ENCODE results near the gene PTPRD. TPM values are rescaled to one million over a fixed set of nuclear protein-coding genes. Genes with fewer than 3 reads are reported as not detected.

PTPRD gene
- polyA plus RNA-seq, 1 experiment = 0.39 TPM

DNA sequence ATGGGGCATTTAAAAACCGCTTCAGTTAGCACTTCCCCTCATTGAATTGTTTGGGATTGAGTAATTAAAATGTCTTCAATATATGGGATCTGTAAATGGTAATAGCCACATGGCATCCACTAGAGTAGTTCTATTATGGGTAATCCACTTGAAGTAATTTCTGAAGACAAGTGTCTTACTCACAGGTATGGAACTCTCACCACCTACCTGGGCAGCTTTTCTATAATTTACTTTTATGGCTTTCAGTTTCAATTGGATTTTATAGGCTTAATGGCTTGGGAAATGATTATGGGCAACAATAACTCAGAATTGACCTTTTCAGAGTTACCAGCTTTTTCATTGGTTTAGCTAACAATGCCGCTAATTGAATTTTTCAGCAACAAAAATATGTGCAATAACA lies 597.9 kb downstream of the PTPRD start:
- ChIA-PET POLR2A (no interaction called here), CTCF (no interaction called here)
- TF ChIP-seq, protein P1, sequence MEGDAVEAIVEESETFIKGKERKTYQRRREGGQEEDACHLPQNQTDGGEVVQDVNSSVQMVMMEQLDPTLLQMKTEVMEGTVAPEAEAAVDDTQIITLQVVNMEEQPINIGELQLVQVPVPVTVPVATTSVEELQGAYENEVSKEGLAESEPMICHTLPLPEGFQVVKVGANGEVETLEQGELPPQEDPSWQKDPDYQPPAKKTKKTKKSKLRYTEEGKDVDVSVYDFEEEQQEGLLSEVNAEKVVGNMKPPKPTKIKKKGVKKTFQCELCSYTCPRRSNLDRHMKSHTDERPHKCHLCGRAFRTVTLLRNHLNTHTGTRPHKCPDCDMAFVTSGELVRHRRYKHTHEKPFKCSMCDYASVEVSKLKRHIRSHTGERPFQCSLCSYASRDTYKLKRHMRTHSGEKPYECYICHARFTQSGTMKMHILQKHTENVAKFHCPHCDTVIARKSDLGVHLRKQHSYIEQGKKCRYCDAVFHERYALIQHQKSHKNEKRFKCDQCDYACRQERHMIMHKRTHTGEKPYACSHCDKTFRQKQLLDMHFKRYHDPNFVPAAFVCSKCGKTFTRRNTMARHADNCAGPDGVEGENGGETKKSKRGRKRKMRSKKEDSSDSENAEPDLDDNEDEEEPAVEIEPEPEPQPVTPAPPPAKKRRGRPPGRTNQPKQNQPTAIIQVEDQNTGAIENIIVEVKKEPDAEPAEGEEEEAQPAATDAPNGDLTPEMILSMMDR (IDR thresholded peaks at IDR 0.05; ENCODE audit: insufficient read depth, low read depth, low read length) = no peak
- Histone ChIP-seq H3K27me3 (ENCODE audit: control insufficient read depth, insufficient read depth, low read length) (no peaks in the 10 kb centered on the region), H3K36me3 (ENCODE audit: control insufficient read depth, insufficient read depth, low read length) (no peaks in the 10 kb centered on the region), H3K4me3 (ENCODE audit: low read depth, low read length) (no peak overlapping the region)
- DNase-seq (ENCODE audit: low read depth) = no peak

DNA sequence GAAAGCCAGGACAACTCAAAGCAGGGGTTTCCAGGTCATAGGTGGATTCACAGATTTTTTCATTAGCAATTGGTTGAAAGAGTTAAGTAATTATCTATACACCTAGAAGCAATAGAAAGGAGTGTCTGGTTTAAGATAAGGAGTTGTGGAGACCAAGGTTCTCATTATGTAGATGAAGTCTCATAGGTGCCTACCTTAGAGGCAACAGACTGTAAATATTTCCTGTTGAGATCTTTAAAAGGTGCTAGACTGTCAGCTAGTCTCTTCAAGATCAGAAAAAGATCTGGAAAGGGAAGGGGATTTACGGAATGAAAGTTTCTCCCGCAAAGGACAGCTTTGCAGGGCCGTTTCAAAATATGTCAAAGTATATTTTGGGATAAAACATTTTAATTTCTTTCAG lies 603.4 kb downstream of the PTPRD start:
- POLR2A ChIA-PET = no interaction called here
- no peak for DNase-seq (ENCODE audit: low read depth)
- Histone ChIP-seq H3K36me3 (ENCODE audit: control insufficient read depth, insufficient read depth, low read length) (no peaks in the 10 kb centered on the region), H3K27me3 (ENCODE audit: control insufficient read depth, insufficient read depth, low read length) (no peaks in the 10 kb centered on the region), H3K4me3 (ENCODE audit: low read depth, low read length) (no peak overlapping the region)
- CTCF ChIA-PET = no interaction called here
- TF ChIP-seq, protein P1 (IDR thresholded peaks at IDR 0.05; ENCODE audit: insufficient read depth, low read depth, low read length) = no peak

DNA sequence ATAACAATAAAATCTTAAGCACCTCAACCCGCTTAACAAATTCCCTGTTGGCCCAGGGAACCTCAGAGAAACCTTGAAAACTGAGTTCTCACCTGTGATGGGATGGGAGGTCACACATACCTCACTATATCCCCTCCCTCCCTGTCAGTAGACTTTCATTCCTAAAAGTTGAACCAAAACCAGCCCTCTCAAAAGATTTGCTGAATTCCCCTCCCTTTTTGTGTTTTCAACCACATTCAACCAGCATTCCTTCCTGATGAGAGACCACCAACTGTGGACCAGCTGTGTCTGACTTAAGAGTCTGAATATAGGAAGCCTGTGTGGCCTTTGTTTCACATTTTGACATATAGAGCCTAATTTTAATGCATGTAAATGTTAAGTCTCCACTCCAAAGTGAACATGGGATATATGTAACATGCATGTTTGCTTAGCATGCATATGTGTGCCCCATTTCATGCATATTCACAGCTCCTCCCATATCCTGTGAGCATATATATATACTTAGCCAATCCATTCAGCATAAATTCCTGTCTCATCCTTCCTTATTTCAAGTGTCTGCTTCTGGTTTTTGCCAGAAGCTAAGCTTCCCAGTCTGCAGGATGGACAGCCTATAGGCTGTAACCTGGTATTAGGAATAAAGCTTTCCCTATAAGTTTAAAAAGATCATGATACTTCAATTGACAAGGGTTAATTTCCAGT lies 604.6 kb downstream of the PTPRD start:
- CTCF ChIA-PET = no interaction called here
- POLR2A ChIA-PET = no interaction called here
- H3K4me3 ChIP-seq (ENCODE audit: low read depth, low read length) = no peak overlapping the region
- H3K36me3 ChIP-seq (ENCODE audit: control insufficient read depth, insufficient read depth, low read length) = no peaks in the 10 kb centered on the region
- TF ChIP-seq, protein P1 (IDR thresholded peaks at IDR 0.05; ENCODE audit: insufficient read depth, low read depth, low read length) = no peak
- DNase-seq (ENCODE audit: low read depth) = no peak
- no peaks in the 10 kb centered on the region for H3K27me3 ChIP-seq (ENCODE audit: control insufficient read depth, insufficient read depth, low read length)

DNA sequence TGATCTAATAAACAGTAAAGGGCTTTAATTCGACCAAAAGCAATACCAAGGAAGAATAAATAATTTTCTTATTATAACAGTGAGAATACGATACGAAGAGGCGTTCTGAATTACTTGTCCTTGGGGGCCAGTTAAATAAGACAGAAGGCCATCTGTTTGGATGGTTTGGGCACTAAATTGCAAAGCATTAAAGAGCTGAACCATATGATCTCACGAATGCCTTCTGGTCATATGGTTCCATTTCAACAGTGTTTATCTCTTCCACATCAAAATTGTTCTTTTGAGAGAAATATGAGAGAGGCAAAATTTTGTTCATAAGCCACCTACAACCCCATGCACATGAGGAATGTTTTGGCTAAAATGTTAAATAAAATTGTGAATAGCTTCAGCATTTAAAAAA lies 605.4 kb downstream of the PTPRD start:
- H3K27me3 ChIP-seq (ENCODE audit: control insufficient read depth, insufficient read depth, low read length) = no peaks in the 10 kb centered on the region
- POLR2A ChIA-PET = no interaction called here
- H3K36me3 ChIP-seq (ENCODE audit: control insufficient read depth, insufficient read depth, low read length) = no peaks in the 10 kb centered on the region
- CTCF ChIA-PET = no interaction called here
- DNase-seq (ENCODE audit: low read depth) = no peak
- TF ChIP-seq, protein P1 (IDR thresholded peaks at IDR 0.05; ENCODE audit: insufficient read depth, low read depth, low read length) = no peak
- no peak overlapping the region for H3K4me3 ChIP-seq (ENCODE audit: low read depth, low read length)

DNA sequence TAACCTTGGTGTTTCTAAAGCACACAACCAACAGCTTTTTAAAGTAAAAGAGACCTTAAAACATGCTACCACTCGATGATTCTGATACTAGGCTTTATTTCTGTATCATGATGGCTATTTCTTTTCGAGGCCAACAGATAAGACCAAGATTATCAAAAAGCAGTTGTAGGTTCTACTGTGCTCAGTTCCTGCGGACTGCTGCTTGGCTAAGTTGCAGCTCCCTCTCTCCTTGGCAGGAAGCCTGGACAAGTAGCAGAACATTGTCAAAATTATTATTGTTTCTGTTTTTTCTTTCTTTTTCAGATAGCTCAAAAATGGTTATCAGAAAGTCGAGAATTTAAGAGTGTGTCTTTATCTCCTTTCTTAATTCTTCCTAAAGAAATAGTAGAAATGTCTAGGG lies 607.6 kb downstream of the PTPRD start:
- H3K36me3 ChIP-seq (ENCODE audit: control insufficient read depth, insufficient read depth, low read length) = no peaks in the 10 kb centered on the region
- ChIA-PET POLR2A (no interaction called here), CTCF (no interaction called here)
- TF ChIP-seq, protein P1 (IDR thresholded peaks at IDR 0.05; ENCODE audit: insufficient read depth, low read depth, low read length) = no peak
- no peaks in the 10 kb centered on the region for H3K27me3 ChIP-seq (ENCODE audit: control insufficient read depth, insufficient read depth, low read length)
- H3K4me3 ChIP-seq (ENCODE audit: low read depth, low read length) = no peak overlapping the region
- DNase-seq (ENCODE audit: low read depth) = no peak
